Caki2 (cell line): ENCODE measurements around the gene UNC5C. TPM values are rescaled to one million over a fixed set of nuclear protein-coding genes. Genes with fewer than 3 reads are reported as not detected.

Experiments used
- DNase-seq: peaks from one replicate; pipeline ENCODE4 v3.0.0-alpha.2; 2015; ENCODE audit warnings: low read depth
- in situ Hi-C: cut with HindIII; loops from 2 replicates; pipeline ENCODE4 v1.10.0; 2016; ENCODE audit warnings: low sequenced_read_pairs, low pct_unique_long_range_greater_than_20kb, mixed read lengths
- total RNA-seq: library from RNA; depleted of rRNA; stranded (reverse); fragments of >200 nt; shearing (Covaris generic); gene quantifications from 2 replicates; pipeline ENCODE4 v1.2.3, GENCODE V29; 2014; ENCODE audit warnings: low replicate concordance

UNC5C gene
- total RNA-seq, 1 experiment from 2014 or later: not detected

- in situ Hi-C loops: no loop called here
Measured at GRCh38 chr4:95225849-95226248, 322.9 kb downstream of the UNC5C start.

GRCh38 chr4:95224402-95224801, 324.4 kb downstream of the UNC5C start:
- in situ Hi-C loops: no loop called here
- DNase-seq: no peak

More at GRCh38 chr4:95225849-95226248, 322.9 kb downstream of the UNC5C start:
- no peak for DNase-seq

GRCh38 chr4:95220205-95221175, 328.3 kb downstream of the UNC5C start:
- in situ Hi-C loops: no loop called here
- DNase-seq: no peak

- in situ Hi-C loops: no loop called here
- DNase-seq: no peak
Measured at GRCh38 chr4:95219109-95219508, 329.7 kb downstream of the UNC5C start.

- DNase-seq: no peak
- in situ Hi-C loops: no loop called here
Measured at GRCh38 chr4:95217197-95217596, 331.6 kb downstream of the UNC5C start.

- in situ Hi-C loops: no loop called here
- no peak for DNase-seq
Measured at GRCh38 chr4:95216636-95217035, 332.1 kb downstream of the UNC5C start.

- in situ Hi-C loops: no loop called here
- DNase-seq: no peak
Measured at GRCh38 chr4:95215991-95216605, 332.7 kb downstream of the UNC5C start.

GRCh38 chr4:95215043-95215442, 333.7 kb downstream of the UNC5C start:
- DNase-seq: no peak
- in situ Hi-C loops: no loop called here

- DNase-seq: no peak
- in situ Hi-C loops: no loop called here
Measured at GRCh38 chr4:95214408-95214807, 334.4 kb downstream of the UNC5C start.

GRCh38 chr4:95213366-95213765, 335.4 kb downstream of the UNC5C start:
- in situ Hi-C loops: no loop called here
- DNase-seq: no peak

- DNase-seq: no peak
- in situ Hi-C loops: no loop called here
Measured at GRCh38 chr4:95212692-95213091, 336.1 kb downstream of the UNC5C start.

- in situ Hi-C loops: no loop called here
- no peak for DNase-seq
Measured at GRCh38 chr4:95209927-95210326, 338.8 kb downstream of the UNC5C start.

- in situ Hi-C loops: no loop called here
- no peak for DNase-seq
Measured at GRCh38 chr4:95204873-95205272, 343.9 kb downstream of the UNC5C start.

GRCh38 chr4:95204267-95204844, 344.4 kb downstream of the UNC5C start:
- in situ Hi-C loops: no loop called here
- no peak for DNase-seq

GRCh38 chr4:95198961-95199360, 349.8 kb downstream of the UNC5C start:
- no peak for DNase-seq
- in situ Hi-C loops: no loop called here

- no peak for DNase-seq
- in situ Hi-C loops: no loop called here
Measured at GRCh38 chr4:95197353-95197752, 351.4 kb downstream of the UNC5C start.

- in situ Hi-C loops: no loop called here
- no peak for DNase-seq
Measured at GRCh38 chr4:95193391-95194224, 355.2 kb downstream of the UNC5C start.

- in situ Hi-C loops: no loop called here
- DNase-seq: no peak
Measured at GRCh38 chr4:95191537-95191936, 357.2 kb downstream of the UNC5C start.
